Mucosa of gallbladder (tissue), 1 donor: Measurements from ENCODE around the gene PTPRN2. TPM values are rescaled to one million over a fixed set of nuclear protein-coding genes. Genes with fewer than 3 reads are reported as not detected.

Source experiments
- DNase-seq: peaks from one replicate; pipeline ENCODE4 v3.0.0-alpha.2; 2020; ENCODE audit warnings: low spot score
- total RNA-seq: library from RNA; stranded (reverse); gene quantifications from one replicate; pipeline ENCODE4 v1.2.1, GENCODE V29; 2021
- donor health status: DM: no; HTN: no; CAD: no.

PTPRN2 gene
- total RNA-seq, 1 donor from 2014 or later, result 11.9 TPM

DNA sequence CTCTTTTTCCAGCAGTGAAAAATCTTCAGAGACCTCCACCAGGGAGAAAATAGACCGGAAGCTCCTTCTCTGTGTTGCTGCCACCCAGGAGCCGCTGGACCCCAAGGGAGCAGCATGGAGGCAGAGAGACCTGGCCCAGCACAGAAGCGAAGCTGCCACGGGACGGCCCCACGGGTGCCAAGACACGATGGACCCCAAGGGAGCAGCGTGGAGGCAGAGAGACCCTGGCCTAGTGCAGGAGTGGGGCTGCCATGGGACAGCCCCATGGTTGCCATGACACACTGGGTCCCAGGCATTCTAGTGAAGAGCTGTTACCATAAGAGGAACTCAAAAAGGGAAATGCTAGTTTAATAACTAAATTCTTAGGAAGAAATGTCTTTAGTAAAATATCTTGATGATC, 186.3 kb downstream of the PTPRN2 start:
- DNase-seq, result no peak

DNA sequence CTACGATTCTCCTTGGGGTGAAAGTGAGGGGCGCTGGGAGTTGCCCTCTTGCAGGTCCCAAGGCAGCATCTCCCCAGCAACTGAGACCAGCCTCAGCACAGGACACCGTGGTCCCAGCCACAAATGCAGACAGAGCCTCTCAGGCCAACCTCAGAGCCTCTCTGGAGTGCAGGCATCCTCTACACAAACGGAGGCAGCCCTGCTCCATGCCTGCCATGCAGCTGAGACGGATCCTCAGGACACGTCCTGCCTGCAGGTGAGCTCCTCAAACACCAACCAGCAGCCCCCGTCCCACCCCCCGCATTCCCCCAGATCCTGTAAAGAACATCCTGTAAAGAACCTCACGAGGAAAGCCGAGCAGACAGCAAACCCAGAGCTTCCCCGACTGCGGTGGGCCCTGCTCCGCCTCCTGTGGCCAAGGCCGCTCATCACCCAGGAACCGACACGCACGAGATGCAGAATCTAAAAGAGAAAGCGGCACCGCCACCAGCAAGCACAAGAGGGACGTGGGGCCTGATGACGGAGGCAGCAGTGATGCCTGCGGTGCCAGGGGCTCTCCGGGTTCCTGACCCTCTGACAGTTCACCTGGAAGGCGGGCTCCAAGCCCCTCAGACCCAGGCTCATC, 186.9 kb downstream of the PTPRN2 start:
- no peak for DNase-seq

DNA sequence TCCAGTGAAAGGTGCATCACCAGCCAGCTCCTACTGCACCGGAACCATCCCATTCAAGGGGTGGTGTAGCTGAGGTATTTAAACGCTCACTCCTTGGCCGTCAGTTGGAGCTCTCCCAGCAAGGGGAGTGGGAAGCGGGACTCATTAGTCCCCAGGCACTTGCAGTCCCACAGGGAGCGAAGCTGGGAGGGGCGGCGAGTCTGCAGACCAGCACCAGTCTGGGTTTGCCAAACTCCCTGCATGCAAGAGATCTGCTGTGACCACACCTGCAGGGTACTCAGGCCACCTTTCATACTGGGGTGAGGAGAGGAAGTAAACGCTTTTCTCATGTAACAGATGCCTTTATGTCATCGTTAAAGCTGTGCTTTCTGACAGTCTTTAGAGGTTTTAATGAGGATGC, 187.9 kb downstream of the PTPRN2 start:
- no peak for DNase-seq

DNA sequence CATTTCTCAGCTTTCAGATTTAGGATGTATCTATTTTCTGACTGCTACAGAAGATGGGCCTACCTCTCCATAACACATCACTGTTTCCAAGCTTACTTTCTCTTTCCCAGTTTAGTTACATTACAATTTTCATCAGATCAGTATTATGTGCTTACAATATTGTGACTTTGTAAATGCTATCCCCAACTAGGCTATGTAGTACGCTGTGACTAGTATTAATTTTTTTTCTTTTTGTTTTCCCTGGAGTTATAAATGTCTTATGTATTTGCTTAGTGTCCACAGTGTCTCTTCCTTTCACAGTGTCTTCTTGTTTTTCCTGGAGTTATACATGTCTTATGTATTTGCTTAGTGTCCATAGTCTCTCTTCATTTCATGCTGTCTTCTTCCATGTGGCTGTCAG, 188.9 kb downstream of the PTPRN2 start:
- DNase-seq, result no peak

DNA sequence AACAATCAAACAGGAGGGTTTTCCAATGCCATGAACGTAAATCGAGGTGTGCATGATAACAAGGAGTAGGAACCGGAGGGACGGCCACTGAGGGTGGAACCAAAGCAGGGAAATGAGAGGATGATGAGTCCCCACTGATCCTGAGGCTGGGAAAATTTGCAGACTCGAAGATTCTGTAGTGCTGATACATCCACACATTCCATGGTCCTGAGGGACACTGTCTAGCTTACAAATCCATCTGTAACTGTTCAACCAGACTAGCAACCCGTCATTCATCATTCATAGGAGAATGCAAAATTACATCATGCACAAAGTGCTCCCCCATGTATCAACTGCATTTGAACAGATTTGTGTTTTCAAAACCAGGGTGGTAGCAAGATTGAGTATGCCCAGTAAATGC, 189.7 kb downstream of the PTPRN2 start:
- DNase-seq, result no peak

DNA sequence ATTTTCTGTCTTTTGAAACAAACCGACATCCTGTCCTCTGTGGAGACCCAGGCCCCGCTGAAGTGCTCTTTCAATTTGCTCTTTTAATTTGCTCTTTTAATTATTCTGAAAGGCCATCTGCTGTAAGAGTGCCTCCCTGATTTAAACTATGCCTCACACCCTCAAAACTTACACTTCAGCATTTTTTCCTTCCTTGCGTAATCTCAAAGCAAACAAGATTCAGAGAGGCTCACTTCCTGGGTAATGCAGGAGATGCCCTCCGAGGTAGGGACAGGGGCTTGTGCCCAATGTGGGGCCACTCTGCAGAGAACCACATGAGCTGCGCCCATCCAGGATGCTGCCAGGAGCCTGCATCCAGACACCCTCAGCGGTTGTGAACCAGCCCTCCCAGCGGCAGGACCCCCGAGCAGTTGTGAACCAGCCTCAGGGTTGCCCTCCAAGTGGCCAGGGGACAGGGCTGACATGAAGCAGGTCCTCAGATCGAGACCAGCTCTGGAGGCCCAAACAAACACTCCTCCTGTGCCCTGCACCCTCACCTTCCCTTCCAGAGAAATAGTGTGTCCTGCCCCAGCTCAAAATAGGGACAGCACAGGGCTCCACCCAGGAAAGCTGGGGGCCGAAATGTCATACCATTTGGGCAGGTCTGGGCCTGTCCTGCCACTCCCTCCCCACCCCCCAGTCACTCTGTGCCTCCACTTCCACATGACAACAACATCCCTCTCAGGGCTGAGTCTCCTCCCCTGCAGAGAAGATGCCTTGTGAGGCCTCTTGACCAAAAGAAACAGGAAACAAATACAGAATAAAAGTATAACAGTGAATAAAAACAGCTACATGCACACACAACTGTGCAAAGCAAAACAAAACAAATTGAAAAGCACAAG, 190.4 kb downstream of the PTPRN2 start:
- no peak for DNase-seq

DNA sequence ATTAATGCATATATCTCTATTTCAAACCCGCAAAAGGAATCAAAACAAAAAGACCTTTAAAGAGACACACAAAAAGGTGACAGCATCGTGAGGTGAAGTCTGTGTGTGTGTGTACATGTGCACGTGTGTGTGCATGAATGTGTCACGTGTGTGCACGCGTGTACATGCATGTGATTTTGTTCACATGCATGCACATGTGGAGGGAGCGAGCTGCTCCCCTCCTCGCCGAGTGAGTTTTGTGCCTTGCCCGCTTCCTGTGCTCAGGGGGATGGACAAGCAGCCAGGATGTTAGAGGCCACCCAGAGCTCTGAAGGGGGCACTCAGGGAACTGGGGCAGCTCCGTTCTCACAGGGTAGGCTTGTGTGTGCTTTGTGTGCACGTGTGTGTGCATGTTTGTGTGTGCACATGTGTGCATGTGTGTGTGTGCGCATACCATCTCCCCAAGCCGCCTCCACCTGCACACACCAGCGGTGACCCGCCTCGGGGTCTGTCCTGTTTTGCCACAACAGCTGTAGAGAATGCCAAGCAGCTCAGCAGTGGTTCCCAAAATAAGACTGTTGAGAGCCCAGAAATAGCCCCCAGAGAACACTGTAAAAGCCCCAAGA, 191.2 kb downstream of the PTPRN2 start:
- DNase-seq, result no peak

DNA sequence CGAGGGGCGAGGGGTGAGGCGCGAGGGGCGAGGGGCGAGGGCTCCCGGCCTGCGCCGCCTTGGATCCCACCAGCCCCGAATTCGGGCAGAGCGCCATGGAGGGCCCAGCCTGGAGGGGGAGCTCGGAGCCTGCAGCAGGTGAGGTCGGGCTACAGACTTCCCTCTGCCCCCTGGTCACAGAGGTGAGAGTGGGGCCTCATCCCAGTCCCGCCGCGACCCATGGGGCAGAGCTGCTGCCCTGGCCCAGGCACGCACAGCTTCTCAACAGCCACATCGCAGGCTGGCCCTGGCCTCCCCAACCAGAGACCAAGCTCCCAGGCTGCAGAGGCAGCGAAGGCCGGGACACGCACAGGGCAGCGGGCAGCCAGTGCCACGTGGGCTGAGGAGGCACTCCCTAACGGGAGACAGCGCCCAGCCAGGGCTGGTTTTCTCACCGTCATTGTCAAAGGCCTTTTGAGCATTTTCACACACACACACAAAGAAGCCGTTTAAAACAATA, 191.8 kb downstream of the PTPRN2 start:
- DNase-seq, result no peak

DNA sequence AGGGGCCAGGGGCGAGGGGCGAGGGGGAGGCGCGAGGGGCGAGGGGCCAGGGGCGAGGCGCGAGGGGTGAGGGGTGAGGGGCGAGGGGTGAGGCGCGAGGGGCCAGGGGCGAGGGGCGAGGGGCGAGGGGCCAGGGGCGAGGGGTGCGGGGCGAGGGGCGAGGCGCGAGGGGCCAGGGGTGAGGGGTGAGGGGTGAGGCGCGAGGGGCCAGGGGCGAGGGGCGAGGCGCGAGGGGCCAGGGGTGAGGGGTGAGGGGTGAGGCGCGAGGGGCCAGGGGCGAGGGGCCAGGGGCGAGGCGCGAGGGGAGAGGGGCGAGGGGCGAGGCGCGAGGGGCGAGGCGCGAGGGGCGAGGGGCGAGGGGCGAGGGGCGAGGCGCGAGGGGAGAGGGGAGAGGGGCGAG, 192.3 kb downstream of the PTPRN2 start:
- no peak for DNase-seq

DNA sequence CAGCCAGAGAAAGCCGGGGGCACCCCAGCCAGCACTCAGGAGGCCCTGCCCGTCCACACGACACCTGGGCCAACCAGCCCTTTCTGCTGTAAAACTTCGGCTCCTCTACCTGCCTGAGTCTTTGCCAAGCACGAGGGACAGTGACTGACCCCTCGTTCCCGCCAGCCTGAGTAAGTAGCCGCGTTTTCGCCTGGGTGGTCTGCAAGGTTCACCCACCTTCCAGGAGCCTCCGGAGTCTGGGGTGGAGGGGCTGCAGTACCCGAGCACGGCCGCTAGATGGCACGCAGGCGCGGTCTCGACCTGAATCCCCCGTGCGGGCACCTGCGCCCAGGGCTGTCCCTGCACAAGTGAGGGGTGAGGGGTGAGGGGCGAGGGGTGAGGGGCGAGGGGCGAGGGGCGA, 192.7 kb downstream of the PTPRN2 start:
- no peak for DNase-seq

DNA sequence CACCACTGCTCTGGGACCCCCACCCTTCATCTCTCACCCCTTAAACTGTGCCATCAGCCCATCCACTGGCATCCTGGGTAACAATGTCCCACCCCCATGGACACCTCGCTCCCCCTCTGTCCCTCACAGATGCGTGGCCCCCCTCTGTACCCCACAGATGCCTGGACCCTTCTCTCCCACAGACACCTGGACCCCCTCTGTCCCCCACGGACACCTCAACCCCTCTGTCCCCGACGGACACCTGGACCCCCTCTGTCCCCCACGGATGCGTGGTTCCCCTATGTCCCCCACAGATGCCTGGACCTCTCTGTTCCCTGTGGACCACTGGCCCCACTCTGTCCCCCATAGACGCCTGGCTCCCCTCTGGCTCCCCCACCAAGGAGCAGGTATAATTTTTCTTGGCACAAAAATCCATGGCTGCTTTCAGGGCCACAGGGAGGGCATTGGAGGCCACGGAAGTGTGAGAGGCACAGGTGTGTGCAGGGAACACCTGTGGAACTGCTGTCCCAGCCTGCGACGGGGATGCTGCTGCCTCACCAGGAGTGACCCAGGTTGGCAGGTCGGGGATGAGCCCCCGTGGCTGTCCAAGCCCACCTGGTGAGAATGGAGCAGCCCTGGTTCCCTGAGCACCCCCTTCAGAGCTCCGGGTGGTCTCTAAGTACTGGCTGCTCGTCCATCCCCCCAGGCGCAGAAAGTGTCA, 193.5 kb downstream of the PTPRN2 start:
- no peak for DNase-seq

DNA sequence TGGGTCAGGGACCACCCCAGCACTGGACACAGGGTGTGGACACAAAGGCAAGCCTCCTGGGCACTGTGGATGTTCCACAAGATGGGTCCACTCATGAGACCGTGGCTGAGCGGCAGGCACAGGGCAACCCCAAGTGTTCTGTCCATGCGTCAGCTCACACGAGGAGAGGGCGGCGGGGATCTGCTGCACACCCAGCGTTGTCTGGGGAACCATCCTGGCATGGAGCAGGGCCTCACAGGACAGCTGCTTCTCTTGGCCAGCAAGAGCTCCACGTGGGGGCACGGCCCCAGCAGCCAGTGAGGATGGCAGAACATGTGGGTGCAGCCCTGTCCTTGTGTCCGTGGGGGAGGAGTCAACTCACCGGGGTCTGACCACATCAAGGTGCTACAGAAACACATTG, 195.4 kb downstream of the PTPRN2 start:
- no peak for DNase-seq

DNA sequence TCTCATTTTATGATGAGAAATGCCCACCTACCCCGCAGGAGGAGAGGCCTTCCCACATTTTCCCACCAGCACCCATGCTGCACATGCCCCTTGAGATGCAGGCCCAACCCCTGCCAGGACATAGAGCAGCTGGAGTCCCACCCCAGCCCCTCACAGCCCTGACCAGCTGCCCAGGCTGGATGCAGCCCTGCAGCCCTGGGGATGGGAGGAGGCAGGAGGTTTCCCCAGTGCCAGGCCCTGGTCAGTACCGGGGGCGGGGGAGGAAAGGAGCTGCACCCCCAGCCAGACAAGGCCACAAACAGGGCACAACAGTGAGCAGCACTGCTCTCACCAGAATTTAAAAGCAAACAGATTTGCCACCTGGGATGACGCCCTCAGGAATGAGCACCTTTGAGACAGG, 196.1 kb downstream of the PTPRN2 start:
- DNase-seq, result no peak

DNA sequence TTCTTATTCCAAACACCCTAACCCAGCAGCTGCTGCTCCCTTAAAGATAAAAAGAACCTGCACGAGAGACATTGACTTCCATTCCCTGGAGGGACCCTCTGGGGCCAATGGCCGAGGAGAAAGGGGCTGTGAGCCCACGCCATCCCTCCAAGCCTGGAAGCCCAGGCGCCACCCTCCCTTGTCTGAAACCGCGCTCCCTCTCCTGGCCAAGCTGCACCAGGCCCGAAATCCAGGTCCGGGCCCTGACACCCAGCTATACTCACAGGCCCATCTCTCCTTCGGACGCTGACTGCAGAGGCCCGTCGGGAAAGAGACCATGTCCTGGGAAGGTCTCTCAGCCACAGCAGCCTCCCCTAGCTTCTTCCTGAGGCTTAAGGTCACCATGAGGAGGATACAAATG, 196.5 kb downstream of the PTPRN2 start:
- no peak for DNase-seq

DNA sequence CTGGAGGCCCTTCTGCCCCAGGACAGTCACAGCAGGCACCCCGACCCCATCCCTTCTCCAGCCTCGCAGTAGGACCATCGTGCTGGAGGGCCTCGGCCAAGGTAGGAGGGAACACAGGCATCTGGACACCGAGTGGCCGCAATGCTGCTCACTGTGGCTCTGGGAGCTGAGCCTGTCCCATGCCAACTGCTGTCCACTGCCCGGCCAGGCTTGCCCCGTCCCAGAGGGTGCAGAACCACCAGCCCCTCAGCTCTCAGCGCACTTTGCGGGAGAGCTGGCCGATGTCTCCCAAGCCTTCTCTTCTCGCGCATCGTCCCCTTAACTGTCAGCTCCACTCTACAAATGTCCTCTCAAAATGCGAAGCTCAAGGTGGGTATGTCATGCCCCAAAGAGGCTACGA, 197.2 kb downstream of the PTPRN2 start:
- DNase-seq, result no peak

DNA sequence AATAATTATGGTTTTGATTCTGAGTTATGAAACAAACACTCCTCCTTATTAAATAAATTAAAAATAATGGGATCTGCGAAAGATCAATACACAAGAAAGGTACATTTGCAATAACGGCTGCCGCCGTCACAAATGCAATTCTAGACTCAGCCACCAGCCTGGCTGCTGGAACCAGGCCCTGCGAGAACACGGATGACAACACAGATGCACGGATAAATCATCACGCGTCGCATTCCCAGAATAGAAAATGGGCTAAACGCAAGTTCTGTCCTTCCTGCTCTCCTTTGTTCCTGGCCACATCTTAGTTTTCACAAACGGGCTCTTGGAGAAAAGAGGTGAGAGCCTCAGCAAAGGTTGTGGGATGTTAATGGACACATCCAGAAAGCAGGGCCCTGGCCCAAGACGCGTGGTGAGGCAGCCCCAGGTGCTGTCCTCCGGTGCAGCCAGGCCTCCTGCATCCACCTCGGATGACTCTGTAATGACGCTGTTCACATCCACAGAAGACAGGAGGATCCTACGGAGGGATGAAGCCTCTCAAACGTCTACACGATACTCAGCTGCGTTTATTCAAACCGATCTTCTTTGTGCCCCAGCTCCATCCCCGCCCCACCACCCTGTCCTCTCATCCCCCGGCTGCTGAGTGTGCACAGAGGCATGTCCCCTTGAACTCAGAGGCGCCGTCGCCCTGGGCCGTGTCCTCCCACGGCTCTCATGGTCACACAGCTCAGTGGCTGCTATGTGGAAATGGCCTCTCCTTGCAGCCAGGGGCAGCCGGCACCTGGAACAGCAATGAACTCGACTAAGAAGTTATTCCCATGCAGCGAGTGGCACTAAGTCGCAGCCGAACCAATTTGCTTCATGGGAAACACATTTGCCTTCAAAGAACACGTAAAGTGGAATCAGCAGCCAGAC, 197.9 kb downstream of the PTPRN2 start:
- DNase-seq, result no peak

DNA sequence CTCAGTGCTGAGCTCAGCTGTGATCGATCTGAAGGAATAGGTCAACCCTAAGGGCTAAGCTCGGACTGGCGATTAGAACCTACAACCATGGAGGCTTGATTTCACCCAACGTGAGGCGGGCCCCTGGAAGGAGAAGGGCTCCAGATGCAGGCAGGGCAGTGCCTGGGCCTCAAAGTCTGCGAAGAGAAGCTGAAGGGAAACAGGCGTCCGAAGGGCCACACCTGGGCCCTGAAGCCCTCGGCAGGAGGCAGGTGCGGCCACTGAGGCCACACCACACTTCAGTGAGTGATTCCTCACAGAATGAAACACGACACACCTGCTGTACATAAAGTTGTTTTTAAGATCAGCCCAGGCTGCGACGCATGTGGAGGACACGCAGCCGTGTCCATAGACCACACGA, 198.7 kb downstream of the PTPRN2 start:
- DNase-seq, result no peak

DNA sequence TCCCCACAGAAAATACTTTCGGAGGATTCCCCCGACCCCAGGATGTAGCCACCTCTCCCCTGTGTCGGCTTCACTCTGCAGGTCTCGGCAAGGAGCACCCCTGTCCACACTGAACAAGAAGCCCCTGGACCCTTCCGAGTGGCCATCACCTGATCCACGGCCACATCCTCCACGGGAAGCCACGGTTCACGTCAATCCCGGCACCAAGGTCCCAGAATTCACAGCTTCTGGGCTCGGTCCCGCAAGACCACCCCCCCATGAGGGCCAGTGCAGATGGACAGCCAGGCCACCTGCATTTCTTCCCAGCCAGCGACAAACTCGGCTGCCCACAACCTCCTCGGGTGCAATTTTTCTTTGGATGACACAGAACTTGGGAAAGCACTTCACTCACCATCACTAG, 199.6 kb downstream of the PTPRN2 start:
- no peak for DNase-seq

DNA sequence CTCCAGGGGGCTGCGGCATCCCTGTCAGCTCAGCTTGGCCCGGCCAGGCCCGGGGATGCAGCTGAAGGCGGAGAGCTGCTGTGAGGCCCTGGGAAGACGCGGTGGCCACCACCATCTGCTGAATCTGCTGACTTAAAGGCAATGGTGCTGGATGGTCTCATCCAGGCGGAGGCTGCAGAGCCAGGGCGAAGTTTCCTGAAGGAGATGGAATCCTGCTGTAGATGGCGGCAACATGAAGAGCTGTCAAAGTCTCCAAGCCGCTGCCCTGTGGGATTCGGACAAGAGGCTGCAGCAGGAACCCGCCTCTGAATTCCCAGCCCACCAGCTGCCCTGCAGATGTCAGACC, 200.1 kb downstream of the PTPRN2 start:
- DNase-seq, result no peak

DNA sequence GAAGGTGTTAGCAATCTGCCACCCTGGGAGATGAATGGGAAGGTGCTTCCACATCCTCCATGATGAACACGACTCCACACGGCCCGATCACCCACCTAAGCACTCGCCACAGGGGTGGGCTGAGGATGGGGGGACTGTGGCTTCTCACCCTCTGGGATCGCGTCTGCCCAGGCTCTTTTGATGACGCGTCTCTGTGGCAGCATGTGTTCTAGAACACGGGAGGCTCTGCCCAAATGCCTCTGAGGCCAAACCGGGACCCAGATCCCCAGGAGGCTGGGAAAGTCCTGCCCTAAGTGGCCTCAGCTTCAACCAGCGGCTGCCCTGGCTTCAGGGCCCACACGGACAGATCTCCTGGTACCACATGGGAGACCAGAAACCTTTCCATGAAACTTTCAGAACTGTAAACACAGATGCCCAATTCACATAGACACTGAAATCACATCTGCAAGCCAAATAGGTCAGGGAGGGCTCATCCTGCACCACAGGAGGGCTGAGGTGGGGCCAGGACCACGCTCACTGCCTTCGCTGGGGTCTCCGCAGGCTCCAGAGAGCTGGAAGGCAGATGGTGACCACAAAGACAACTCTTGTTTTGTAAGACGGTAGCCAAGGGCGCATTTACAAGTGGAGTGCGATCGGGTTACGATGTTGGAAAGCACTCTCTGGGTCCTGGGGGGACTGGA, 200.6 kb downstream of the PTPRN2 start:
- DNase-seq, result no peak

DNA sequence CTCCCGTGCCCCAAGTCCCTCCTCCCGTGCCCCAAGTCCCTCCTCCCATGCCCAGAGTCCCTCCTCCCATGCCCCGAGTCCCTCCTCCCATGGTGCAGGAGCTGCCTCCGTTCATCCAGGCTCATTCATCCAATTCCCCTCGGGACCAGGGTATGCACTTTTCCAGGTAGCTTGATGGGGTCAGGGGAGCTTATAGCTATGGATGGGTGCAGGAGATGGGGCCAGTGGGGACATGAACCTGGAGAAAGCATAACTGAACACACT, 201.3 kb downstream of the PTPRN2 start:
- no peak for DNase-seq
